NT2/D1 (cell line): ENCODE results near the gene ATP11B.

Experiments used
- YY1 ChIP-seq: IDR thresholded peaks from 2 replicates; pipeline ENCODE4 v1.6.1; 2011; ENCODE audit not compliant: insufficient read length, insufficient read depth
- ZNF274 ChIP-seq: IDR thresholded peaks from 2 replicates; pipeline ENCODE4 v1.6.1; 2011; ENCODE audit warnings: mild to moderate bottlenecking, low read depth, low read length

GRCh38 chr3:182969277-182969676, 176.0 kb downstream of the ATP11B start:
- no peak for TF ChIP-seq YY1
- TF ChIP-seq ZNF274 = no peak
